Activated T-cell treated with anti-CD3 and anti-CD28 coated beads, Interleukin-2, amount 50 U/mL, for 24 hours (primary cell): ENCODE data around the gene NAA35.
"Not testable (repeated sequence)": the region's sequence is repeated elsewhere in the genome, so short reads cannot be mapped to it uniquely, and the experiment has no call there.

Source experiments
- DNase-seq: peaks from one replicate; pipeline ENCODE4 v3.0.0-alpha.2; 2020
- H3K27ac Mint-ChIP-seq: 2 replicates; pipeline ENCODE4 v1.8.0; 2020; ENCODE audit warnings: mild to moderate bottlenecking, mixed read lengths
- H3K27me3 Mint-ChIP-seq: 2 replicates; pipeline ENCODE4 v1.8.0; 2020; ENCODE audit warnings: mixed read lengths
- H3K36me3 Mint-ChIP-seq: 2 replicates; pipeline ENCODE4 v1.8.0; 2020; ENCODE audit warnings: low read depth, mixed read lengths
- H3K4me1 Mint-ChIP-seq: 2 replicates; pipeline ENCODE4 v1.8.0; 2020; ENCODE audit warnings: low read depth, mixed read lengths
- H3K4me3 Mint-ChIP-seq: 2 replicates; pipeline ENCODE4 v1.8.0; 2020; ENCODE audit warnings: mild to moderate bottlenecking, moderate library complexity, mixed read lengths
- H3K9me3 Mint-ChIP-seq: 2 replicates; pipeline ENCODE4 v1.8.0; 2020; ENCODE audit warnings: mixed read lengths

The NAA35 gene

GRCh38 chr9:85973238-85973637 is 32.3 kb downstream of the NAA35 start:
- H3K4me3 Mint-ChIP-seq: no peak overlapping the region
- H3K4me1 Mint-ChIP-seq: peaks cover 8% of the 10 kb centered on the region
- DNase-seq: no peak
- no peaks in the 10 kb centered on the region for H3K9me3 Mint-ChIP-seq
- H3K27ac Mint-ChIP-seq: peak overlapping the region; percentile 63
- no peaks in the 10 kb centered on the region for H3K27me3 Mint-ChIP-seq
- H3K36me3 Mint-ChIP-seq: peaks cover 91% of the 10 kb centered on the region

GRCh38 chr9:85974055-85974547 is 33.2 kb downstream of the NAA35 start:
- H3K4me3 Mint-ChIP-seq, DNase-seq, H3K9me3 Mint-ChIP-seq, H3K4me1 Mint-ChIP-seq, H3K27me3 Mint-ChIP-seq, H3K27ac Mint-ChIP-seq: not testable (repeated sequence)
- H3K36me3 Mint-ChIP-seq: peaks cover 91% of the 10 kb centered on the region

- H3K4me3 Mint-ChIP-seq: no peak overlapping the region
- H3K27ac Mint-ChIP-seq: no peak overlapping the region
These were observed 37.5 kb downstream of the NAA35 start for GRCh38 chr9:85978496-85978895.

GRCh38 chr9:85981369-85981768 is 40.4 kb downstream of the NAA35 start:
- Mint-ChIP-seq H3K36me3 (peaks cover 97% of the 10 kb centered on the region), H3K4me1 (peaks cover 3% of the 10 kb centered on the region), H3K27ac (no peak overlapping the region), H3K9me3 (no peaks in the 10 kb centered on the region), H3K4me3 (no peak overlapping the region), H3K27me3 (no peaks in the 10 kb centered on the region)
- no peak for DNase-seq

More at GRCh38 chr9:85978496-85978895, 37.5 kb downstream of the NAA35 start:
- H3K36me3 Mint-ChIP-seq: peaks cover 93% of the 10 kb centered on the region
- no peaks in the 10 kb centered on the region for H3K4me1 Mint-ChIP-seq
- no peaks in the 10 kb centered on the region for H3K9me3 Mint-ChIP-seq
- DNase-seq: no peak
- no peaks in the 10 kb centered on the region for H3K27me3 Mint-ChIP-seq

- peaks cover 97% of the 10 kb centered on the region for H3K36me3 Mint-ChIP-seq
- H3K4me3 Mint-ChIP-seq: no peak overlapping the region
- no peak for DNase-seq
- H3K27me3 Mint-ChIP-seq: no peaks in the 10 kb centered on the region
- peaks cover 4% of the 10 kb centered on the region for H3K4me1 Mint-ChIP-seq
- no peaks in the 10 kb centered on the region for H3K9me3 Mint-ChIP-seq
- no peak overlapping the region for H3K27ac Mint-ChIP-seq
These were observed 43.5 kb downstream of the NAA35 start for GRCh38 chr9:85984457-85984856.

GRCh38 chr9:85987236-85987635 is 46.3 kb downstream of the NAA35 start:
- Mint-ChIP-seq H3K4me3 (no peak overlapping the region), H3K27me3 (no peaks in the 10 kb centered on the region), H3K4me1 (peaks cover 4% of the 10 kb centered on the region), H3K27ac (no peak overlapping the region), H3K36me3 (peaks cover 92% of the 10 kb centered on the region), H3K9me3 (no peaks in the 10 kb centered on the region)
- DNase-seq: no peak

GRCh38 chr9:85994191-85994590 is 53.2 kb downstream of the NAA35 start:
- Mint-ChIP-seq H3K4me1 (peaks cover 2% of the 10 kb centered on the region), H3K36me3 (peaks cover 84% of the 10 kb centered on the region), H3K4me3 (no peak overlapping the region), H3K27me3 (no peaks in the 10 kb centered on the region), H3K27ac (no peak overlapping the region), H3K9me3 (no peaks in the 10 kb centered on the region)
- DNase-seq: no peak

GRCh38 chr9:85995097-85995496 is 54.2 kb downstream of the NAA35 start:
- Mint-ChIP-seq H3K36me3 (peaks cover 79% of the 10 kb centered on the region), H3K27ac (no peak overlapping the region), H3K9me3 (no peaks in the 10 kb centered on the region), H3K27me3 (no peaks in the 10 kb centered on the region), H3K4me1 (peaks cover 2% of the 10 kb centered on the region), H3K4me3 (no peak overlapping the region)
- DNase-seq: no peak

GRCh38 chr9:85995599-85995998 is 54.7 kb downstream of the NAA35 start:
- no peak for DNase-seq
- Mint-ChIP-seq H3K36me3 (peaks cover 82% of the 10 kb centered on the region), H3K27ac (no peak overlapping the region), H3K27me3 (no peaks in the 10 kb centered on the region), H3K4me1 (peaks cover 6% of the 10 kb centered on the region), H3K9me3 (no peaks in the 10 kb centered on the region), H3K4me3 (no peak overlapping the region)

- Mint-ChIP-seq H3K4me3 (no peak overlapping the region), H3K27ac (no peak overlapping the region), H3K27me3 (no peaks in the 10 kb centered on the region), H3K4me1 (peaks cover 3% of the 10 kb centered on the region), H3K36me3 (peaks cover 94% of the 10 kb centered on the region), H3K9me3 (peaks cover 7% of the 10 kb centered on the region)
- no peak for DNase-seq
These were observed 64.4 kb downstream of the NAA35 start for GRCh38 chr9:86005253-86005775.

- Mint-ChIP-seq H3K4me3 (no peak overlapping the region), H3K27me3 (no peaks in the 10 kb centered on the region), H3K27ac (no peak overlapping the region), H3K9me3 (peaks cover 7% of the 10 kb centered on the region), H3K36me3 (peaks cover 82% of the 10 kb centered on the region), H3K4me1 (no peaks in the 10 kb centered on the region)
- DNase-seq: no peak
These were observed 68.2 kb downstream of the NAA35 start for GRCh38 chr9:86009133-86009532.

GRCh38 chr9:86020731-86021130 is 79.8 kb downstream of the NAA35 start:
- Mint-ChIP-seq H3K27ac (no peak overlapping the region), H3K36me3 (peaks cover 93% of the 10 kb centered on the region), H3K27me3 (no peaks in the 10 kb centered on the region), H3K9me3 (no peaks in the 10 kb centered on the region), H3K4me1 (peaks cover 17% of the 10 kb centered on the region), H3K4me3 (no peak overlapping the region)
- no peak for DNase-seq

GRCh38 chr9:86021166-86021565 is 80.2 kb downstream of the NAA35 start:
- Mint-ChIP-seq H3K36me3 (peaks cover 96% of the 10 kb centered on the region), H3K27ac (peak overlapping the region; percentile 12), H3K9me3 (no peaks in the 10 kb centered on the region), H3K4me1 (peaks cover 17% of the 10 kb centered on the region), H3K4me3 (no peak overlapping the region), H3K27me3 (no peaks in the 10 kb centered on the region)
- DNase-seq: no peak

GRCh38 chr9:86022687-86023266 is 81.8 kb downstream of the NAA35 start:
- H3K27ac Mint-ChIP-seq: peak overlapping the region; percentile 62
- H3K9me3 Mint-ChIP-seq: no peaks in the 10 kb centered on the region
- no peak overlapping the region for H3K4me3 Mint-ChIP-seq
- no peak for DNase-seq
- no peaks in the 10 kb centered on the region for H3K27me3 Mint-ChIP-seq
- H3K36me3 Mint-ChIP-seq: peaks cover 96% of the 10 kb centered on the region
- H3K4me1 Mint-ChIP-seq: peaks cover 17% of the 10 kb centered on the region

GRCh38 chr9:86027767-86028166 is 86.8 kb downstream of the NAA35 start:
- Mint-ChIP-seq H3K27ac (no peak overlapping the region), H3K27me3 (no peaks in the 10 kb centered on the region)

More at GRCh38 chr9:86027767-86028166, 86.8 kb downstream of the NAA35 start:
- H3K4me3 Mint-ChIP-seq: no peak overlapping the region
- peaks cover under 1% of the 10 kb centered on the region for H3K4me1 Mint-ChIP-seq
- no peaks in the 10 kb centered on the region for H3K9me3 Mint-ChIP-seq
- peaks cover 65% of the 10 kb centered on the region for H3K36me3 Mint-ChIP-seq
- no peak for DNase-seq
